ENCODE results near the gene RBM3. TPM values are rescaled to one million over a fixed set of nuclear protein-coding genes. Genes with fewer than 3 reads are reported as not detected.
A peak's percentile ranks its signal among the peaks of the same experiment; 100 is the strongest.

RBM3 gene
- total RNA-seq, 1 donor from 2014 or later, result 264 TPM

GRCh38 chrX:48576108-48576507, 1.8 kb downstream of the RBM3 start:
- no peak for DNase-seq (ENCODE audit: low read depth)
- Histone ChIP-seq H3K27me3 (ENCODE audit: insufficient read depth, low read length) (no peaks in the 10 kb centered on the region), H4K20me1 (ENCODE audit: insufficient read depth, low read length) (peaks cover 39% of the 10 kb centered on the region), H3K4me1 (ENCODE audit: insufficient read depth, low read length) (peaks cover 22% of the 10 kb centered on the region), H2AFZ (ENCODE audit: low read depth, low read length) (no peak overlapping the region), H3K27ac (ENCODE audit: low read depth, low read length) (no peak overlapping the region), H3K4me2 (ENCODE audit: low read length) (peak overlapping the region; percentile 100), H3K9me3 (ENCODE audit: insufficient read depth, low read depth, low read length) (no peaks in the 10 kb centered on the region), H3K4me3 (ENCODE audit: insufficient read depth, low read depth, low read length) (peak overlapping the region; percentile 98), H3K79me2 (ENCODE audit: insufficient read depth, low read length) (peaks cover 34% of the 10 kb centered on the region), H3K9ac (ENCODE audit: low read length) (peak overlapping the region; percentile 100), H3K36me3 (ENCODE audit: insufficient read depth, low read length) (peaks cover 22% of the 10 kb centered on the region)
- Mint-ChIP-seq H3K27me3 (ENCODE audit: low read depth, unreplicated experiment) (no peaks in the 10 kb centered on the region), H3K27ac (ENCODE audit: unreplicated experiment) (peak overlapping the region; percentile 100), H3K4me3 (ENCODE audit: unreplicated experiment) (peak overlapping the region; percentile 94), H3K4me1 (ENCODE audit: low read depth, unreplicated experiment) (peaks cover 10% of the 10 kb centered on the region), H3K9me3 (ENCODE audit: unreplicated experiment) (no peaks in the 10 kb centered on the region), H3K36me3 (ENCODE audit: low read depth, unreplicated experiment) (peaks cover 10% of the 10 kb centered on the region)
- FAIRE-seq, result no peak
- TF ChIP-seq, protein P1, sequence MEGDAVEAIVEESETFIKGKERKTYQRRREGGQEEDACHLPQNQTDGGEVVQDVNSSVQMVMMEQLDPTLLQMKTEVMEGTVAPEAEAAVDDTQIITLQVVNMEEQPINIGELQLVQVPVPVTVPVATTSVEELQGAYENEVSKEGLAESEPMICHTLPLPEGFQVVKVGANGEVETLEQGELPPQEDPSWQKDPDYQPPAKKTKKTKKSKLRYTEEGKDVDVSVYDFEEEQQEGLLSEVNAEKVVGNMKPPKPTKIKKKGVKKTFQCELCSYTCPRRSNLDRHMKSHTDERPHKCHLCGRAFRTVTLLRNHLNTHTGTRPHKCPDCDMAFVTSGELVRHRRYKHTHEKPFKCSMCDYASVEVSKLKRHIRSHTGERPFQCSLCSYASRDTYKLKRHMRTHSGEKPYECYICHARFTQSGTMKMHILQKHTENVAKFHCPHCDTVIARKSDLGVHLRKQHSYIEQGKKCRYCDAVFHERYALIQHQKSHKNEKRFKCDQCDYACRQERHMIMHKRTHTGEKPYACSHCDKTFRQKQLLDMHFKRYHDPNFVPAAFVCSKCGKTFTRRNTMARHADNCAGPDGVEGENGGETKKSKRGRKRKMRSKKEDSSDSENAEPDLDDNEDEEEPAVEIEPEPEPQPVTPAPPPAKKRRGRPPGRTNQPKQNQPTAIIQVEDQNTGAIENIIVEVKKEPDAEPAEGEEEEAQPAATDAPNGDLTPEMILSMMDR (IDR thresholded peaks at IDR 0.05; ENCODE audit: insufficient read depth, low read depth, low read length), result no peak
- TF ChIP-seq EZH2 (IDR thresholded peaks at IDR 0.05; ENCODE audit: insufficient read depth, low read length), result no peak

GRCh38 chrX:48578661-48579128, 4.4 kb downstream of the RBM3 start:
- Histone ChIP-seq H3K36me3 (ENCODE audit: insufficient read depth, low read length) (peaks cover 22% of the 10 kb centered on the region), H3K4me2 (ENCODE audit: low read length) (peak overlapping the region; percentile 11), H3K4me1 (ENCODE audit: insufficient read depth, low read length) (peaks cover 21% of the 10 kb centered on the region), H3K4me3 (ENCODE audit: insufficient read depth, low read depth, low read length) (no peak overlapping the region), H2AFZ (ENCODE audit: low read depth, low read length) (no peak overlapping the region), H3K27ac (ENCODE audit: low read depth, low read length) (no peak overlapping the region), H4K20me1 (ENCODE audit: insufficient read depth, low read length) (peaks cover 39% of the 10 kb centered on the region), H3K27me3 (ENCODE audit: insufficient read depth, low read length) (no peaks in the 10 kb centered on the region), H3K79me2 (ENCODE audit: insufficient read depth, low read length) (peaks cover 34% of the 10 kb centered on the region), H3K9me3 (ENCODE audit: insufficient read depth, low read depth, low read length) (no peaks in the 10 kb centered on the region), H3K9ac (ENCODE audit: low read length) (no peak overlapping the region)
- Mint-ChIP-seq H3K27ac (ENCODE audit: unreplicated experiment) (peak overlapping the region; percentile 12), H3K36me3 (ENCODE audit: low read depth, unreplicated experiment) (peaks cover 8% of the 10 kb centered on the region), H3K4me1 (ENCODE audit: low read depth, unreplicated experiment) (peaks cover 10% of the 10 kb centered on the region), H3K27me3 (ENCODE audit: low read depth, unreplicated experiment) (no peaks in the 10 kb centered on the region), H3K9me3 (ENCODE audit: unreplicated experiment) (no peaks in the 10 kb centered on the region), H3K4me3 (ENCODE audit: unreplicated experiment) (peak overlapping the region; percentile 31)
- DNase-seq (ENCODE audit: low read depth), result no peak
- peak; percentile 80 for FAIRE-seq
- TF ChIP-seq, protein P1 (IDR thresholded peaks at IDR 0.05; ENCODE audit: insufficient read depth, low read depth, low read length), result no peak
- no peak for TF ChIP-seq EZH2 (IDR thresholded peaks at IDR 0.05; ENCODE audit: insufficient read depth, low read length)

- no peaks in the 10 kb centered on the region for H3K27me3 Mint-ChIP-seq (ENCODE audit: low read depth, unreplicated experiment)
- Histone ChIP-seq H3K27me3 (ENCODE audit: insufficient read depth, low read length) (no peaks in the 10 kb centered on the region), H4K20me1 (ENCODE audit: insufficient read depth, low read length) (peaks cover 39% of the 10 kb centered on the region), H3K27ac (ENCODE audit: low read depth, low read length) (no peak overlapping the region), H3K9ac (ENCODE audit: low read length) (no peak overlapping the region), H3K9me3 (ENCODE audit: insufficient read depth, low read depth, low read length) (no peaks in the 10 kb centered on the region), H3K4me3 (ENCODE audit: insufficient read depth, low read depth, low read length) (no peak overlapping the region), H3K36me3 (ENCODE audit: insufficient read depth, low read length) (peaks cover 22% of the 10 kb centered on the region), H2AFZ (ENCODE audit: low read depth, low read length) (no peak overlapping the region), H3K4me2 (ENCODE audit: low read length) (no peak overlapping the region), H3K4me1 (ENCODE audit: insufficient read depth, low read length) (peaks cover 17% of the 10 kb centered on the region), H3K79me2 (ENCODE audit: insufficient read depth, low read length) (peaks cover 34% of the 10 kb centered on the region)
- H3K4me1 Mint-ChIP-seq (ENCODE audit: low read depth, unreplicated experiment), result peaks cover 10% of the 10 kb centered on the region
- H3K36me3 Mint-ChIP-seq (ENCODE audit: low read depth, unreplicated experiment), result peaks cover 6% of the 10 kb centered on the region
- TF ChIP-seq, protein P1 (IDR thresholded peaks at IDR 0.05; ENCODE audit: insufficient read depth, low read depth, low read length), result no peak
- TF ChIP-seq EZH2 (IDR thresholded peaks at IDR 0.05; ENCODE audit: insufficient read depth, low read length), result no peak
- FAIRE-seq, result peak; percentile 83
- DNase-seq (ENCODE audit: low read depth), result no peak
- no peak overlapping the region for H3K27ac Mint-ChIP-seq (ENCODE audit: unreplicated experiment)
- H3K9me3 Mint-ChIP-seq (ENCODE audit: unreplicated experiment), result no peaks in the 10 kb centered on the region
- no peak overlapping the region for H3K4me3 Mint-ChIP-seq (ENCODE audit: unreplicated experiment)
Measured at GRCh38 chrX:48579259-48579658, 5.0 kb downstream of the RBM3 start.
